HG02798 (cell line): ENCODE data around the gene BABAM2.
"Not testable (repeated sequence)": the region's sequence is repeated elsewhere in the genome, so short reads cannot be mapped to it uniquely, and the experiment has no call there.

Experiments used
- ATAC-seq: cut with Tn5 transposase; IDR thresholded peaks from one replicate; pipeline ENCODE4 v1.9.1; 2021; ENCODE audit warnings: mild to moderate bottlenecking; ENCODE audit not compliant: unreplicated experiment, poor library complexity

BABAM2 gene

DNA sequence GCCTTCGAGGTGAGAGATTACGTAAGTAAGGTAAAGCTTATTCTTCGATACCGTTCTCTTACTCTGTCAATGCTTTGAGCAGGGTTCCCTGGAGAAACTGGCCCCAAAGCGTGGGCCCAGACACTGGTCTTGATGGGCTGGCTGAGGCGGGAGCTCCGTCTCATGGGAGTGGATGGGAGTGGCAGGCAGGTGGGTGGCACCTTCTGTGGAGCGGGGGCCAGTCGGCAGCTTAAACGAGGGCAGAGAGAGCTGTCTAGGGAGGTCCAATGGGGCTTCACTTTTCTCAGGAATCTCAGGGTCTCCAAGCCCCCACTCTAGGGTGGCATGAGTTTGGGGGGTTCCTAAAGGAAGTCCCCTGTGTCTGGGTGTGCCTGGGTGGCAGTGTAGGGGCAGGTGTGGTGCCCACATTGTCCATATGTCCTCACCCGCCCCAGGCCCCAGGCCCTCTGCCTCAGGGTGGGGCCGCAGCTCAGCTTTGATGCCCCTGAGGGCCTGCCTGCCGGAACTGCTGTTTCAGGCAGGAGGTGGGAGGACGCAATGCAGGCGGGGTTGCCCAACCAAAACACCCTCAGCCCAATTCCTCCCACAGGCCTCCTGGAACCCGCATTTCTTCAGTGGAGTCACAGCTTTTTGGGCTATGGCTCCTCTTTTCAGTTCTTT, 469.7 kb downstream of the BABAM2 start:
- ATAC-seq: no peak

DNA sequence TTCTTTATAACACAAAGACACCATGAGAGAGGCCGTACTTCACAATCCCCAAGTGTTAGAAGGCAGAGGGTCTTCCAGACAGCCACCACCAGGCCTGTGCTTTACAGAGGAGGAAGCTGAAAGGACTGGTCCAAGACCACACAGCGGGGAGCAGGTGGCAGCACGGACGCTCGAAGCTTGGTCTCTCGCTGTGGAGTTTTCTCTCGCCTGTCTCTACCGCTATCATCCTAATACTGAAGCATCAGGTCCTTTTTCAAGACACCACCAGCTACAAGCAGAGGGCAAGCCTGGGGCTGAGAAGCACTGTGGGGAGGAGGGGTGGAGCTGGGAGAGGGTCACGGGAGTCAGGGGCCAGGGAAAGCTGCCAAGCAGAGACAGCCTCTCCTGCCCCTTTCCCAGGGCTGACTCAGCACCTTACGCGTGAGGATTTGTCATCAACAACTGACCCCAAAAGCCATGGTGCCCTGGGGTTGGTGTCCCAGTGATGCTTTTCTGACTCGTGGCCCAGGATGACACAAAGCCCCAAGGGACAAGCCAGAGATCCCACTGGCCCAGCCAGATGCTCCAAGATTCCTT, 470.3 kb downstream of the BABAM2 start:
- ATAC-seq: no peak

DNA sequence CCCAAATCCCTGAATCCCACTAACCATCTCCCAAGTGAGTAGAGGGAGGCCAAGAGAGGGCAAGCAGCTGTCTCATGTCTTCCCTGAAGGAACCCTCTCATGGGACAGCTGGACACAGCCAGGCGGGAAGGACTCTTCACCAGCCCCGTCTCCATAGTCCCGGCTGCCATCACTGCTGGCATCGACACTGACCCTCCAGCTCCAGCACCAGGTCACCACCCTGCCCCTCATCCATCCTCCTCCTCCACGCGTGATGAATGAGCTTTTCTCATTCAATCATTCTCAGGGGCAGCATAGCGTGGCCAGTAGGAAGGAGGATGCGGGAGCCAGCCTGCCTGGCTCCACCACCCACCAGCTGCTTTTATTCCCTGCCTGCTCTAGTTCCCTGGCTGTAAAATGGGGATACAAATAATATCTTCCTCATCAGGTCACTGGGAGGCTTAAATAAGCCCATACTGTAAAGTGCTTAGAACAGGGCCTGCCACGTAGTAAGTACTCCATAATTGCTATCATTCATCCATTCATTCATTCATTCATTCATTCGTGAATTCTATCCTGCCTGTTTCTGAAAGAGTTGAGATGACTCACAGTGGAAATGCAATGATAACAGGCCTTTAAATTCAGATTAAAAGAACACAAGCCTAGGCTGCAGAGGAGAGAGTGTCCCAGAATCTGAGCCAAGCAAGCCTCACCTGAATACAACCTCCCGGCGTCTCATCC, 471.6 kb downstream of the BABAM2 start:
- ATAC-seq: no peak

DNA sequence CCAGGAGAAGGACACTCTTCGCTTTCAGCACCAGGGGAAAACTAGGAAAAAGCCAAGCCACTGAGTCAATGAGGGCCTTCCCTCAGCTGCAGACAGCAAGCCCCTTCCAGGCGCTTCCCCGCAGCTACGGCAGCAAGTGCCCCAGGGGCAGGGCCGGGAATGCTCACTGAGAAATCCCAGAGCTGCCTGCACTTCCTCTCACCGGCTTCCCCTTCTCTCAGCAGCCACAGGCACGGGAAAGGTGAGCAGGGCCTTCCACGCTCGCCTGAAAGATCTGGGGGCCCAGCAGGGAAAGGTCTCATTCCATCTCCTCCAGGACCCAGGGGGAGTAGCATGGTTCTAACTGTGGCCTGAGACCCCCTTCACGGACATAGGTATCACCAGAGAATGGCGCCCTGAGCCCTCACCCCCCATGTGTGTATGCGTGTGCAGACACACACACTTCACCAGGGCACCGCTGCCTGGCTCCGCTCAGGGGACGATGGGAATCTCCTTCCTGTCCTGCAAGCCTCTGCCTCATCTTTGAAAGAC, 472.5 kb downstream of the BABAM2 start:
- no peak for ATAC-seq

DNA sequence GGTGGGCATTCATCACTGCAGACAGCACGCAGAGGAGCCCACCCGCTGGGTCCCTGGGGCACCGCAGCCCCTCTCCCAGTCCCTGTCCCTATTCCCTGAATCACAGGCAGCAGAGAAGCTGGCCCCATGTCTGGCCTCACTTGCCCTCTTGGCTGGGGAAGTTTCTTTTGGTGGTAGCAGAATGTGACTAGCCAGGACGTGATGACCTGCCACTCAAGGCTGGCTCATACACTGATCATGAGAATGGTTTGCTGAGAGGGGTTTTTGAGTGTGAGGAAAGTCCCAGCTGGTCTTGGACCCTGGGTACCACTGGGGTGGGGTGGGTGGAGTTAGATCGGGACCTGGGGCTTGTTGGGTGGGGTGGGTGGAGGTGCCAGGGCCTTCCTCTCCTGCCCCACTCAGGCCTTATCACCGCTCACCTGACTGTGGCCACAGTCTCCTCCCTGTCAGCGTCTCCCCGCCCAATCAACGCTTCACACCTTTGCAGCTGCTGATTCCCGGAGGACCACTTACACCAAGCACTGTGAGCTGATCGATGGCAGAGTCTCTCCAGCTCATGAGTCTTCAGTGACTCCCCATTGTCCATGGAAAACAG, 473.3 kb downstream of the BABAM2 start:
- ATAC-seq: no peak

DNA sequence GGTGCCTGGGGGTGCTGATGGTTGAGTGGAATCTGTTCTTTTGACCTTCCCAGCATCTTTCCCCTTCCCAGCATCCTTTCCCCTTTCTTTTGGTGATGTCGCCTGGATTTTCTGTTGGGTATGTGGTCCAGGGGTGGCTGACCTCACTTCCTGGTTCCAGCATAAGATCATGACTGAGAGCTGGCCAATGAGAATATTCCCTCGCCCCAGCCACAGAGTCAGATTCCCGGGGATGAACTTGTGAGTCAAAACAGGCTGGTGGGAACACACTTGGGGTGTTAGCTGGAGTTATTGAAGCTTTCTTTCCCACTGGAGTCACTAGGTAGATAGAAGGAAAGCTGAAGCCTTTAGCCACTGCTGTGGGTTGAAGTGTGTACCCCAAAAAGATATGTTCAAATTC, 474.1 kb downstream of the BABAM2 start:
- no peak for ATAC-seq

DNA sequence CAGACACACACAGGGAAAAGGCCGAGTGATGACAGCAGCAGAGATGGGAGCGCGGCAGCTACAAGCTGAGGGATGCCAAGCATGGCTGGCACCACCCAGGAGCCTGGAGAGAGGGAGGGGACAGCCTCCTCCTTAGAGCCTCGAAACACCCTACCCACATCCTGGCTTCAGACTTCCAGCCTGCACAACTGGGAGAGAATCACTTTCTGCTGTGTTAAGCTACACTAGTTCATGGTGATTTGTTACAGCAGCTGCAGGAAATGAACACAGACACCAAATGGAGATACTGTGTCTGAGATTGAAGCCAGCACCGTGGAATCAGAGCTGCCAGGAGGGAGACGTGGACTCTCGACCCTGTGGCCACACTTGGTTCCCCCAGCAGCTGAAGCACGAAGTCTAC, 474.6 kb downstream of the BABAM2 start:
- no peak for ATAC-seq

DNA sequence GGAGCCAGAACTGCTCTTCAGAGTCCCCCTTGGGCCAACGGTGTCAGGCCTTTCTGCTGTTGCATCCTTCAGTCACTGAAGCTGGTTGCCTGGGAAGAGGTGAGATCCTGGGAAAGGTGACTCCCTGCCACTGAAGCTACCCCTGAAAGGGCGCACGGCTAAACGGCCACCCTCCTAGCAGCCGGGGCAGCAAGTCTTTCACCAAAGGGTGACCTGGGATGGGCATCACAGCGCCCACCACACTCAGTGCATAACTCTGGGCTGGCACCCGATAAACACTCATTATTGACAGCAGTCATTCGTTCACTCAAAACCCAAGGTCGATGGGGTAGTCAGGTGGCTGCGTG, 475.6 kb downstream of the BABAM2 start:
- ATAC-seq: no peak

DNA sequence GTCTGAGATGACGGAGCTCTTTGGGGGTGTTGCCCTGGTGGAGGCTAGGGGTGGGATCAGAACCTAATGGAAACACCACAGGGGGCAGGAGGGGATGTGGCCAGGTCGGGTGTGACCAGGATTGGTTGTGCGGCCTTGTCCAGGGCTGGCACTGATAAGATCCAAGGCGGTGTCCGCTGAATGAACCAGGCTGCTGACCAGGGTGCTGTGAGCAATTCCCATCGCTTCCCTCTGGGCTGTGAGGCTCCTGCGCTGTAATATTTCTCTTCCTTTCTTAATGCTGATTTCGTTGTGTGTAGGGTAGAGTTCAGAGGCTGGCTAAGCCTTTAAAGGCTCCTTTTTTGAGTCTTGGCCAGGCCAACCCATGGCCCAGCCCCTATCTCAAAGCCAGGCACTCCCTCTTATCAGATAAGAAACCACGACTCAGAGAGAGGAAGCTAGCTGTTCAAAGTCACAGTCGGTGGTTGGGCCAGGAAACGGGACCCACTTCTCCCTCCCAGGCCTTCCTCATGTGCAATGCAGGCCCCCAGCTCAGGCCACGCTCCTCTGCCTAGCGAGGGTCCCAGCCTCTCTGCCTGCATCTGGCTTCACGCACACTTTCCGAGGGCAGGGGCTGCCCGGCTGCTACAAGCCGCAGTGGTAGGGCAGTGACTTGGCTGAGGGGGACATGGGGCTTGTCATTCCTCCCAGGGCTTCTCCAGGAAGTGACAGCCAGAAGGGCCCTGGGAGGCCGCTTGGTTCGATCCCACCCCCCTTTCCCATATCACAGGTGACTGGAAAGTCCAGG, 476.2 kb downstream of the BABAM2 start:
- ATAC-seq: no peak

DNA sequence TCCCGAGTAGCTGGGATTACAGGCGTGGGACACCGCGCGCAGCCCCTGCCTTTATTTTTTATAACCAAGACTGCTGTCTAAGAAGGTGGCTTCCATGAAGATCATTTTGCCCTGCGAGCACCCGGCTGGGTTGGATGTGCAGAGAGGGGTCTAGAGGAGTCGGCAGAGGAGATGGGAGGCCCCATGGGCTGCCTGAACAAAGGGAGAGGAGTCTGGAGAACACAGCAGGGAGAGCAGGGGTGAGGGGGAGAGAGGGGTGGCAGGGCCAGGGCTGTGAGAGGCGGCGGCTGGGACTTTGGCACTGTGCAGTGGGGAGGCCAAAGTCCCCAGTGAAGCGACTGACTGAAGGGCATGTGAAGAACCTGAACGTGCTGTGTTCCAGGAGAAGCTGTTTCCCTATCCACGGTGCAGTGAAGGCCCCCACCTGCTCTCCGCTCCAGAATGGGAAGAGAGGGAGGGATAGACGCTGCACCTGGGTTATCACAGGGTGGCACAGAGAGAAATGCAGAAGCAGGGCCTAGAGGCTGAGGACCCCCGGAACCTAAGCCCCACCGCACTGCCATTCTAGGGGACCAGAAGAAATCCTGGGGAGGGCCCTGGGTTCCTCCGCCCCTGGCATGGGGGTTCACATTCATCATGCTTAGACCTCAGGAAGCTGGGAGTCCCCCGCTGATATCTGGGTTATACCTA, 477.3 kb downstream of the BABAM2 start:
- no peak for ATAC-seq

DNA sequence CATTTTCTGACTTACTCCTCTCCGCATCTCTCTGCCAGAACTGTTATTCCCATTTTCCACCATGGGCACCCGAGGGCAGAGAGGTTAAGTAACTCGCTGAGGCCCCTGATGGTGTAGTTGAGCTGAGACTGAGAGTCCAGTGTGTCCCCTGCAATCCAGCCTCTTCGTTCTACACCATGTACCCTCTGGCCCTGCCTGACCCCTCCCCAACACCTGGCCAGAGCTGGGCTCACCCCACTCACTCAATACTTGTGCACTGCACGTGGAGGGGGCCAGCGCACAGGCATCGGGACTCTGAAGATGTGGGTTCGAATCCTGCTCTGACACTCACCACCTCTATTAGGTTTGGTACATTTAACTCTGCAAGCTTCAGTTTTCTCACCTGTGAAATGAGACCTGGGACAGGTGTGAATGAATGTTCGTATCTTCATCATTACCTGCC, 477.8 kb downstream of the BABAM2 start:
- no peak for ATAC-seq

DNA sequence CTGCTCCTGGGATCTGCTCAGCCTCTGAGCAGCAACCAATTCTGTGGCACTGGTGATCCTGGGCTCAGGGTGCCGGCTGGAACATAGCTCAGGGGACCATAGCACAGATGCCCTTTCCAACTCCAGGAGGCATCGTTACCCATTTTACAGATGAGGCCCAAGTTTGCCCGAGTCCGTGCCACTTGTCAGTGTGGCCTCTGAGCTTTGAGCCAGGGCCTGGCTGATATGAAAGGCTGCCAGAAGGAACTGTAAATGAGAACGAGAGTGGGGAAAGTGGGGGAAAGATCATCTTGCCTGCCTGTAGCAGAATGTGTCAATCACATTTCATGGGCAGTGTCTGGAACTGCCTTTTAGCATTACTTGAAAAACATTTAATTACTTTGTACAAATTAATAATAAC, 478.8 kb downstream of the BABAM2 start:
- ATAC-seq: no peak

DNA sequence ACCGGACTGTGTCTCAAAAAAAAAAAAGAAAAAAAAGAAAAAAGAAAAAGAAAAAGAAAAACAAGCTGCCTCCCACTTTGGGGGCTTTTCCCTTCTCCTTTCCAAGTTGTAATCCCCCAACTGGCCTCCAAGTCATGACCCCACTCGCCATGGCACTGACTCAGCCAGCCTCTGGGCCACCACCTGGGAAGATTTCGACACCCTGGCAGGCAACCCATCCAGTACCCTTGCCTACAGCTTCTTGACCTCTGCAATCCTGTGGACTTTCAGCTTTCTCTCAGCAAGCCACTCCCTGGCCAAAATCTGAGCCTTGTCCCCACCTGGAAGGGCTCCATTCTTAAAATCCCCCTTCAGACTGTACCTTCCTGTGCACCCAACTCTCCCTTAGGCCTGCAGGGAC, 479.8 kb downstream of the BABAM2 start:
- ATAC-seq: no peak

DNA sequence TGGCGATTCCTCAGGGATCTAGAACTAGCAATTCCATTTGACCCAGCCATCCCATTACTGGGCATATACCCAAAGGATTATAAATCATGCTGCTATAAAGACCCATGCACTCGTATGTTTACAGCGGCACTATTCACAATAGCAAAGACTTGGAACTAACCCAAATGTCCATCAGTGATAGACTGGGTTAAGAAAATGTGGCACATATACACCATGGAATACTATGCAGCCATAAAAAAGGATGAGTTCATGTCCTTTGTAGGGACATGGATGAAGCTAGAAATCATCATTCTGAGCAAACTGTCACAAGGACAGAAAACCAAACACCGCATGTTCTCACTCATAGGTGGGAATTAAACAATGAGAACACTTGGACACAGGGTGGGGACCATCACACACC, 481.2 kb downstream of the BABAM2 start:
- ATAC-seq: not testable (repeated sequence)

DNA sequence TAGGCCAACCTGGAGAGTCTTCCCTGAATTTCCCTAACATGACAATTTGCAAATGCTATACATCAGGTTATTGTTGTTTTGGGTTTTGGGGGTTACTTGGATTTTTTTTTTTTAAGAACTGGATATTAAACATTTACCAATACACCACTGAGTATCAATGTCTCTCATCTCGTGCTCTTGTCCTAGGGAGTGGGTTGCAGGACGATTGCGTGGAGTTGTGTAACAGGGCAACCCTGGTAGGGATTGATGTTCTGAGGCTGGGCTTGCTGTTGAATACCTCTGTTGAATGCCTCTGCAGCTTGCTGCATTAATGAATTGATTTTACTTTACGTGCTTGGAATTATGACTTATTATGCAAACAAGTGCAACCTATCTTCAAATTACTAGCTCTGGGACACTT, 483.3 kb downstream of the BABAM2 start:
- ATAC-seq: no peak

DNA sequence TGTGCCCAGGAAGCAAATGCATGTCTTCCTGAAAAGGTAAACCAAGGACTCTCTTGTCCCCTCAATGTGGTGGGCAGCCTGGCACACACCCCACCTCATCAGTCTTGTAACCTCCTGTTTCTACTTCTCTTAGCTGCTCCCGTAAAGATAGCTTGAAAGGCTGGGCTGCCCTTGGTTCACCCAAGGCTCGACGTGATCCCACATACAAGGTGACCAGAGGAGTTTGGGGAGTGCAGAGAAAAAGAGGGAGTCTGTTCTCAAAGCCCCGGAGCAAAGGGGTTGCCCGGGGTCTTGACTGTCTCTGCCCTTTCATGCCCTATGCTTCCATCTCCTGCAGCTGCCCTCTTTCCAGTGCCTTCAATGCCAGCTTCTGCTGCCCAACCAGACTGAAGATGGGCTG, 483.8 kb downstream of the BABAM2 start:
- ATAC-seq: no peak

DNA sequence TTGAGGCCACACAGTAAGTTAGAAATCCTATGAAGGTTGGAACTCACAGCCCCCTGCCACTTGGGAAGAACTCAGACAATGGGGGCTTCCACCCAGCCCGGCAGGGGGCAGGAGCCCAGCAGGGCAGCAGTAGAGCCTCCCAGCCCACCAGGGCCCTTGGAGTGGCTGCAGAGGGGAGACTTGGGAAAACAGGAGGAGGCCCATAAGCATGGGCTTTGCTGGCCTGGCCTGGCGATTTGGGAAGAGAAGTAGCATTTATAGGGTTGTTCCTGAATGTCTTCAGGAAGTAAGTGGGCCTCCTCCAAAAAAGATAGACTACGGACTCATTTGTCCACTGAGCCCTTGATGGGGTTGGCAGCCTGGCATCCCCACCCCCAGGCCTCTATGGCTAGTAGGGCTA, 484.7 kb downstream of the BABAM2 start:
- ATAC-seq: no peak

DNA sequence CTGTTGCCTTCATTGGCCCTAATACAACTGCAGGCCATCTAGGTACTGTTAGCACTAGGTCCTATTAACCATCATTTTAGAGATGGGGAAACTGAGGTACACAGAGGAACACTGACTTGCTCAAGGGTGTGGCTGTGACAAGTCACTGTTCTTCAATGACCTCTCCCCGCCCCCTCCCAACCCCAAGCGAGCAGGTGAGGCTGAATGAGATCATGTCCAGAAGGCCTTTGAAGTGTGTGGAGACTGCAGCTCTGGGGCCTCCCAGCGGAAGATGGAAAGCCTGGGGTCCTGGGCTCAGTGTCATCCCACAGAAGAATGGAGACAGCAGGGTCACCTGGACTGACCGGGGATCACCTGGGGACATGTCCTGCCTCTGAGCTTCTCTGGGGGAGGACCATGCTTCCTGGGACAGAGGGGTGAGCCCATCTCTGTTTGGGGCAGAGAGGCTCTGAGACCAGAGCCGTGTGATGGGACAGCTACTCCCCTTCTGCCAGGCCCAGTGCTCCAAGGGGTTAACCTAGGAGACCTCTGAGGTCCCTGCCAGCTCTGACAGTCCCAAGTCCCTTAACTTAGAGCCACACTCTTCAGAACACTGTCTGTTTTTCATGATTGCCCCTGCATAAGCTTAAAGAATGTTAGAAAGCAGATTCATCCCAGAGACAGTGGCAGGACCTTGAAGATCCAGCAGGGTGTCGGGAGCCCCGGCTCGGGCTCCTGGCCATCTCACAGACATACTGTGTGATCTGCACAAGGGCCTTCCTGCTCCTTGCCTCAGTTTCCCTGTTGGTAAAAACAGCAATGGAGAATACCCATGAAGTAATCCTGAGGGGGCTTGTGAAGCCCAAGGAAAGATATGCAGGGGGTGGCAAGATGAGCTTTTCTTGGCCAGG, 485.5 kb downstream of the BABAM2 start:
- ATAC-seq: no peak
